Spleen (tissue), 7 donors: ENCODE data around the gene FGF18.

ENCODE experiments used
- CTCF ChIP-seq, 11 experiments: fragments of 200-600 bp in 7 of 11; fragments of 450-650 bp in 4 of 11; sonication (generic) in 4 of 11; IDR thresholded peaks in 8 of 11; conservative IDR thresholded peaks in 3 of 11; 1 replicate in 7 of 11; 2 replicates in 4 of 11; pipeline versions ENCODE4 v1.4.0 to v1.8.0; 2016 to 2021; ENCODE audit warnings: antibody characterized with exemption in 11 of 11, inconsistent platforms in 4 of 11, mild to moderate bottlenecking in 1 of 11
- POLR2A ChIP-seq, 3 donors: fragments of 450-650 bp; IDR thresholded peaks; one replicate each; pipeline ENCODE4 v1.5.1; 2017; ENCODE audit warnings: antibody characterized with exemption in 3 of 3, mild to moderate bottlenecking in 1 of 3
- donor health status: DM: no; HTN: no; CAD: no; lungs with moderate emphysema.
- donor health status: DM: no; HTN: no; CAD: no.
- donor health status: DM: no; HTN: no; CAD: no.

GRCh38 chr5:171426680-171427079, 7.2 kb downstream of the FGF18 start:
- TF ChIP-seq CTCF (IDR thresholded peaks at IDR 0.05 in 8 of 11, conservative IDR thresholded peaks at IDR 0.05 in 3 of 11) (no peak), POLR2A (IDR thresholded peaks at IDR 0.05) (no peak)
